Left ventricle myocardium inferior (tissue), 1 donor: Measurements from ENCODE around the gene BRINP3. TPM values are rescaled to one million over a fixed set of nuclear protein-coding genes. Genes with fewer than 3 reads are reported as not detected.

Experiments
- DNase-seq: peaks from one replicate; pipeline ENCODE4 v3.0.0-alpha.2; 2020
- H3K27ac ChIP-seq: fragments of 200-600 bp; replicated peaks from 2 replicates; pipeline ENCODE4 v1.8.0; 2021
- H3K27me3 ChIP-seq: fragments of 200-600 bp; 2 replicates; pipeline ENCODE4 v1.8.0; 2021; ENCODE audit warnings: low read depth
- H3K36me3 ChIP-seq: fragments of 200-600 bp; 2 replicates; pipeline ENCODE4 v1.8.0; 2021
- H3K4me1 ChIP-seq: fragments of 200-600 bp; 2 replicates; pipeline ENCODE4 v1.8.0; 2021
- H3K4me3 ChIP-seq: fragments of 200-600 bp; 2 replicates; pipeline ENCODE4 v1.8.0; 2021; ENCODE audit warnings: mild to moderate bottlenecking, moderate library complexity
- H3K9me3 ChIP-seq: fragments of 200-600 bp; replicated peaks from 2 replicates; pipeline ENCODE4 v1.8.0; 2021
- CTCF ChIP-seq: fragments of 200-600 bp; IDR thresholded peaks from 2 replicates; pipeline ENCODE4 v1.8.0; 2021; ENCODE audit warnings: antibody characterized with exemption, mild to moderate bottlenecking, borderline replicate concordance
- intact Hi-C: fragments of 100-400 bp; cut with micrococcal nuclease; formaldehyde crosslinking; loops from one replicate; pipeline ENCODE4 v1.11.0; 2022
- total RNA-seq: library from RNA; stranded (reverse); fragmentation: NEBNext Ultra II Directional; extraction: Animal tissue kit (Norgen Biotek cat#: 25700); gene quantifications from one replicate; pipeline ENCODE4 v1.2.1, GENCODE V29; 2021
- donor health status: DM: no; HTN: yes; CAD: no; lungs with severe emphysema.

The BRINP3 gene
- total RNA-seq, 1 donor from 2014 or later = 5.4 TPM

- H3K4me1 ChIP-seq = no peaks in the 10 kb centered on the region
- H3K36me3 ChIP-seq = no peaks in the 10 kb centered on the region
- no peaks in the 10 kb centered on the region for H3K27me3 ChIP-seq
- TF ChIP-seq CTCF = no peak
- H3K9me3 ChIP-seq = no peaks in the 10 kb centered on the region
- intact Hi-C loops = no loop called here
- DNase-seq = no peak
- H3K4me3 ChIP-seq = no peak overlapping the region
- no peak overlapping the region for H3K27ac ChIP-seq
Observed at GRCh38 chr1:190095596-190095995, 382.1 kb downstream of the BRINP3 start.

GRCh38 chr1:190084552-190084951 lies 393.1 kb downstream of the BRINP3 start:
- DNase-seq = no peak

GRCh38 chr1:190068304-190068703 lies 409.4 kb downstream of the BRINP3 start:
- no peak for DNase-seq
- TF ChIP-seq CTCF = no peak
- H3K4me1 ChIP-seq = no peaks in the 10 kb centered on the region
- H3K9me3 ChIP-seq = peaks cover 13% of the 10 kb centered on the region
- no peaks in the 10 kb centered on the region for H3K36me3 ChIP-seq
- no peak overlapping the region for H3K27ac ChIP-seq
- no peak overlapping the region for H3K4me3 ChIP-seq
- intact Hi-C loops = no loop called here
- no peaks in the 10 kb centered on the region for H3K27me3 ChIP-seq

More at GRCh38 chr1:190084552-190084951, 393.1 kb downstream of the BRINP3 start:
- H3K4me1 ChIP-seq = no peaks in the 10 kb centered on the region
- TF ChIP-seq CTCF = no peak
- peaks cover 16% of the 10 kb centered on the region for H3K9me3 ChIP-seq
- H3K27ac ChIP-seq = no peak overlapping the region
- H3K36me3 ChIP-seq = no peaks in the 10 kb centered on the region
- H3K27me3 ChIP-seq = no peaks in the 10 kb centered on the region
- H3K4me3 ChIP-seq = no peak overlapping the region
- intact Hi-C loops = no loop called here

- Histone ChIP-seq H3K4me3 (no peak overlapping the region), H3K4me1 (no peaks in the 10 kb centered on the region), H3K27ac (no peak overlapping the region), H3K36me3 (no peaks in the 10 kb centered on the region), H3K9me3 (peaks cover 14% of the 10 kb centered on the region), H3K27me3 (no peaks in the 10 kb centered on the region)
- intact Hi-C loops = no loop called here
- no peak for DNase-seq
- no peak for TF ChIP-seq CTCF
Observed at GRCh38 chr1:190067592-190067991, 410.1 kb downstream of the BRINP3 start.

- peaks cover 21% of the 10 kb centered on the region for H3K9me3 ChIP-seq
- H3K4me3 ChIP-seq = no peak overlapping the region
- H3K27ac ChIP-seq = no peak overlapping the region
- TF ChIP-seq CTCF = no peak
- intact Hi-C loops = no loop called here
- H3K4me1 ChIP-seq = no peaks in the 10 kb centered on the region
- no peaks in the 10 kb centered on the region for H3K36me3 ChIP-seq
- H3K27me3 ChIP-seq = no peaks in the 10 kb centered on the region
- no peak for DNase-seq
Observed at GRCh38 chr1:190066011-190066410, 411.7 kb downstream of the BRINP3 start.

GRCh38 chr1:190049314-190049713 lies 428.4 kb downstream of the BRINP3 start:
- Histone ChIP-seq H3K4me1 (no peaks in the 10 kb centered on the region), H3K27me3 (no peaks in the 10 kb centered on the region), H3K36me3 (no peaks in the 10 kb centered on the region), H3K4me3 (no peak overlapping the region), H3K27ac (no peak overlapping the region), H3K9me3 (peaks cover 15% of the 10 kb centered on the region)
- no peak for DNase-seq
- intact Hi-C loops = no loop called here
- no peak for TF ChIP-seq CTCF
